Liver (tissue), 9 donors: ENCODE measurements around the gene TRMT10B. TPM values are rescaled to one million over a fixed set of nuclear protein-coding genes. Genes with fewer than 3 reads are reported as not detected.

Experiments
- DNase-seq: peaks from one replicate; pipeline ENCODE4 v3.0.0-alpha.2; 2017; ENCODE audit warnings: low spot score
- H3K27ac ChIP-seq, 2 donors: one replicate each; pipeline ENCODE4 v1.7.0; 2013; ENCODE audit warnings: inconsistent platforms in 2 of 2, low read length in 2 of 2, control low read depth in 1 of 2, low read depth in 1 of 2, mild to moderate bottlenecking in 1 of 2
- H3K27me3 ChIP-seq, 4 donors: one replicate each; pipeline versions ENCODE4 v1.6.1 to v1.7.0; 2013; ENCODE audit warnings: low read length in 3 of 4, inconsistent platforms in 1 of 4, mild to moderate bottlenecking in 1 of 4, moderate library complexity in 1 of 4; ENCODE audit not compliant: control insufficient read depth in 4 of 4, insufficient read depth in 4 of 4
- H3K36me3 ChIP-seq, 4 donors: one replicate each; pipeline versions ENCODE4 v1.6.1 to v1.7.0; 2013; ENCODE audit warnings: low read length in 3 of 4, mild to moderate bottlenecking in 3 of 4, low read depth in 1 of 4, moderate library complexity in 1 of 4; ENCODE audit not compliant: control insufficient read depth in 4 of 4, insufficient read depth in 3 of 4
- H3K4me1 ChIP-seq, 4 donors: one replicate each; pipeline versions ENCODE4 v1.6.1 to v1.7.0; 2013; ENCODE audit warnings: low read length in 3 of 4, mild to moderate bottlenecking in 3 of 4, moderate library complexity in 1 of 4; ENCODE audit not compliant: control insufficient read depth in 4 of 4, insufficient read depth in 4 of 4
- H3K4me3 ChIP-seq, 3 donors: one replicate each; pipeline versions ENCODE4 v1.6.1 to v1.7.0; 2013; ENCODE audit warnings: low read length in 3 of 3, control low read depth in 1 of 3, low read depth in 1 of 3, mild to moderate bottlenecking in 1 of 3
- H3K9ac ChIP-seq, 2 donors: one replicate each; pipeline ENCODE4 v1.7.0; 2013; ENCODE audit warnings: low read length in 2 of 2, mild to moderate bottlenecking in 2 of 2, moderate library complexity in 2 of 2, control low read depth in 1 of 2, low read depth in 1 of 2
- H3K9me3 ChIP-seq, 4 donors: one replicate each; pipeline versions ENCODE4 v1.6.1 to v1.7.0; 2013; ENCODE audit warnings: low read length in 3 of 4; ENCODE audit not compliant: control insufficient read depth in 4 of 4
- EGR1 ChIP-seq, 2 donors: IDR thresholded peaks; 2 replicates each; pipeline ENCODE4 v1.6.1; 2016 to 2018; ENCODE audit warnings: antibody characterized with exemption in 2 of 2, low read depth in 2 of 2
- FOXA1 ChIP-seq: IDR thresholded peaks from 2 replicates; pipeline ENCODE4 v1.6.1; 2016; ENCODE audit warnings: antibody characterized with exemption
- FOXA2 ChIP-seq: IDR thresholded peaks from 2 replicates; pipeline ENCODE4 v1.6.1; 2016; ENCODE audit warnings: antibody characterized with exemption
- GABPA ChIP-seq, 2 donors: IDR thresholded peaks in 1 of 2; conservative IDR thresholded peaks in 1 of 2; 2 replicates each; pipeline ENCODE4 v1.6.1; 2016; ENCODE audit warnings: antibody characterized with exemption in 2 of 2, mild to moderate bottlenecking in 1 of 2, moderate library complexity in 1 of 2
- HNF4A ChIP-seq, 2 donors: conservative IDR thresholded peaks; 2 replicates each; pipeline ENCODE4 v1.6.1; 2016; ENCODE audit warnings: antibody characterized with exemption in 2 of 2, mild to moderate bottlenecking in 2 of 2
- HNF4G ChIP-seq: IDR thresholded peaks from 2 replicates; pipeline ENCODE4 v1.6.1; 2016; ENCODE audit warnings: antibody characterized with exemption
- MAX ChIP-seq: IDR thresholded peaks from 2 replicates; pipeline ENCODE4 v1.6.1; 2016; ENCODE audit warnings: antibody characterized with exemption
- NR2F2 ChIP-seq: IDR thresholded peaks from 2 replicates; pipeline ENCODE4 v1.6.1; 2016; ENCODE audit warnings: antibody characterized with exemption
- RAD21 ChIP-seq, 2 donors: IDR thresholded peaks; 2 replicates each; pipeline ENCODE4 v1.6.1; 2016; ENCODE audit warnings: antibody characterized with exemption in 2 of 2, mild to moderate bottlenecking in 2 of 2
- REST ChIP-seq: IDR thresholded peaks from 2 replicates; pipeline ENCODE4 v1.6.1; 2016; ENCODE audit warnings: antibody characterized with exemption, mild to moderate bottlenecking
- RXRA ChIP-seq, 2 donors: IDR thresholded peaks; 2 replicates each; pipeline ENCODE4 v1.6.1; 2017 to 2018; ENCODE audit warnings: antibody characterized with exemption in 2 of 2, mild to moderate bottlenecking in 1 of 2
- SP1 ChIP-seq: IDR thresholded peaks from 2 replicates; pipeline ENCODE4 v1.6.1; 2018; ENCODE audit warnings: antibody characterized with exemption, mild to moderate bottlenecking
- TAF1 ChIP-seq: conservative IDR thresholded peaks from 2 replicates; pipeline ENCODE4 v1.6.1; 2016; ENCODE audit warnings: antibody characterized with exemption, mild to moderate bottlenecking
- WGBS: extraction: QIAGEN DNeasy Blood & Tissue Kit; methylation state at CpG from one replicate; pipeline ENCODE4 v1.1.7; 2013; 5-methylcytosine and 5-hydroxymethylcytosine counted together
- polyA plus RNA-seq, 2 donors: library from polyadenylated mRNA; stranded (reverse) in 1 of 2; unstranded in 1 of 2; fragments of 200-250 nt in 1 of 2; fragments of >200 nt in 1 of 2; fragmentation: Nextera tagmentation in 1 of 2; extraction: Ambion mirVana in 1 of 2; gene quantifications; one replicate each; pipeline versions ENCODE4 v1.2.1 to v1.2.3, GENCODE V29; 2013 to 2015
- total RNA-seq, 2 donors: library from RNA; depleted of rRNA; stranded (reverse); fragments of >200 nt; gene quantifications; one replicate each; pipeline ENCODE4 v1.2.3, GENCODE V29; 2014
- TF ChIP-seq, protein P1 (sequence below): IDR thresholded peaks from 2 replicates; pipeline ENCODE4 v1.6.1; 2016; ENCODE audit warnings: antibody characterized with exemption
- TF ChIP-seq, protein P2 (sequence below): IDR thresholded peaks from 2 replicates; pipeline ENCODE4 v1.6.1; 2016; ENCODE audit warnings: antibody characterized with exemption
- TF ChIP-seq, protein P3 (sequence below): fragments of 150-350 bp; IDR thresholded peaks from 2 replicates; pipeline ENCODE4 v1.5.1; 2017; ENCODE audit warnings: improper control_type of control experiment, low read depth, low read length; ENCODE audit not compliant: missing input control
- donor health status: healthy.
- donor health status: healthy.
- donor health status: healthy.
- donor health status: healthy.
- donor health status: healthy.

TRMT10B gene
- total and polyA plus RNA-seq, 4 donors, result 1.9 to 3.9 (median 2.1) TPM

DNA sequence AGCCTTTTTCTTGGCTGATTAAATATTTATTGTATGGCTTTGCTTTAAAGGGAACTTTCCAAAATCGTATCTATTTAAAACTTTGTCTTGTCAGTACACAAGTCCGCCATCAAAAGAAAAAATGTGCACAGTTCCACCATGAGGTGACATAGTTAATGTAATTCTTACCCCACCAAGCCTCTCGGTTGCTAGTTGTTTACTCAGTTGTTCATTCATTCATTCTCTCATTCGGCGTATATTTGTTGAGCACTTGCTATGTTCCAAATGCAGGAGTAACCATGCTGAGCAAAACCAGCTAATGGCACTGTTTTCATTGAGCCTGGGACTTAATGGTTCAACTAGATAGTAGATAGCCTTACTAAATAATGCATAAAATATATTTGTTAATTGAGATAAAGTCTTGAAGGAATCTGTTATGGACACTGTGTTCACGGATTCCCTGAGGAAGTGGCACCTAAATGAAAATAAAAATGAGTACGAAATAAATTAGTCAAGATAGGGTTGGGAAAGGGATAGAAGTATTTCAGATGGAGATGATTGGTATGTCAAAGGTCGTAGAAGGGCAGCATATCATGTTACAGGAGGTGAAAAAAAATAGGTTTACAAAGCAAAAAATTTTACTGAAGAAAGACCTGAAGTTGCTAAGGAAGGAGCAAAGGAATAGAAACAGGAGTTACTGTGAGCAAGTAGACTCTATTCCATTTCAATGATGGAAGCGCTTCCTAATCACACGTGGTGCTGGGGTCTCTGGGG is 48.5 kb downstream of the TRMT10B start:
- 56% methylated on average over 10 of the region's 10 CpGs for WGBS
- no peaks in the 10 kb centered on the region for H3K9me3 ChIP-seq
- no peaks in the 10 kb centered on the region for H3K36me3 ChIP-seq
- H3K27ac ChIP-seq, result peak overlapping the region in 1 of 2 donors; percentile 89
- H3K4me3 ChIP-seq, result peak overlapping the region; percentile 71 to 99 (median 81)
- no peak for DNase-seq
- TF ChIP-seq MAX (no peak), SP1 (no peak), HNF4A (conservative IDR thresholded peaks at IDR 0.05) (no peak), HNF4G (no peak), NR2F2 (no peak), EGR1 (IDR thresholded peaks at IDR 0.05; ENCODE audit: low read depth in 2 of 2) (no peak), GABPA (IDR thresholded peaks at IDR 0.05 in 1 of 2, conservative IDR thresholded peaks at IDR 0.05 in 1 of 2) (no peak), TAF1 (no peak), REST (no peak), FOXA2 (no peak), FOXA1 (no peak), RXRA (IDR thresholded peaks at IDR 0.05) (no peak), RAD21 (IDR thresholded peaks at IDR 0.05) (no peak)
- TF ChIP-seq, protein P1, sequence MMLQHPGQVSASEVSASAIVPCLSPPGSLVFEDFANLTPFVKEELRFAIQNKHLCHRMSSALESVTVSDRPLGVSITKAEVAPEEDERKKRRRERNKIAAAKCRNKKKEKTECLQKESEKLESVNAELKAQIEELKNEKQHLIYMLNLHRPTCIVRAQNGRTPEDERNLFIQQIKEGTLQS, result no peak
- TF ChIP-seq, protein P2, sequence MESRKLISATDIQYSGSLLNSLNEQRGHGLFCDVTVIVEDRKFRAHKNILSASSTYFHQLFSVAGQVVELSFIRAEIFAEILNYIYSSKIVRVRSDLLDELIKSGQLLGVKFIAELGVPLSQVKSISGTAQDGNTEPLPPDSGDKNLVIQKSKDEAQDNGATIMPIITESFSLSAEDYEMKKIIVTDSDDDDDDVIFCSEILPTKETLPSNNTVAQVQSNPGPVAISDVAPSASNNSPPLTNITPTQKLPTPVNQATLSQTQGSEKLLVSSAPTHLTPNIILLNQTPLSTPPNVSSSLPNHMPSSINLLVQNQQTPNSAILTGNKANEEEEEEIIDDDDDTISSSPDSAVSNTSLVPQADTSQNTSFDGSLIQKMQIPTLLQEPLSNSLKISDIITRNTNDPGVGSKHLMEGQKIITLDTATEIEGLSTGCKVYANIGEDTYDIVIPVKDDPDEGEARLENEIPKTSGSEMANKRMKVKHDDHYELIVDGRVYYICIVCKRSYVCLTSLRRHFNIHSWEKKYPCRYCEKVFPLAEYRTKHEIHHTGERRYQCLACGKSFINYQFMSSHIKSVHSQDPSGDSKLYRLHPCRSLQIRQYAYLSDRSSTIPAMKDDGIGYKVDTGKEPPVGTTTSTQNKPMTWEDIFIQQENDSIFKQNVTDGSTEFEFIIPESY, result no peak
- TF ChIP-seq, protein P3, sequence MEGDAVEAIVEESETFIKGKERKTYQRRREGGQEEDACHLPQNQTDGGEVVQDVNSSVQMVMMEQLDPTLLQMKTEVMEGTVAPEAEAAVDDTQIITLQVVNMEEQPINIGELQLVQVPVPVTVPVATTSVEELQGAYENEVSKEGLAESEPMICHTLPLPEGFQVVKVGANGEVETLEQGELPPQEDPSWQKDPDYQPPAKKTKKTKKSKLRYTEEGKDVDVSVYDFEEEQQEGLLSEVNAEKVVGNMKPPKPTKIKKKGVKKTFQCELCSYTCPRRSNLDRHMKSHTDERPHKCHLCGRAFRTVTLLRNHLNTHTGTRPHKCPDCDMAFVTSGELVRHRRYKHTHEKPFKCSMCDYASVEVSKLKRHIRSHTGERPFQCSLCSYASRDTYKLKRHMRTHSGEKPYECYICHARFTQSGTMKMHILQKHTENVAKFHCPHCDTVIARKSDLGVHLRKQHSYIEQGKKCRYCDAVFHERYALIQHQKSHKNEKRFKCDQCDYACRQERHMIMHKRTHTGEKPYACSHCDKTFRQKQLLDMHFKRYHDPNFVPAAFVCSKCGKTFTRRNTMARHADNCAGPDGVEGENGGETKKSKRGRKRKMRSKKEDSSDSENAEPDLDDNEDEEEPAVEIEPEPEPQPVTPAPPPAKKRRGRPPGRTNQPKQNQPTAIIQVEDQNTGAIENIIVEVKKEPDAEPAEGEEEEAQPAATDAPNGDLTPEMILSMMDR, result no peak
- H3K9ac ChIP-seq, result peak overlapping the region; percentile 33 to 94
- peaks cover 2 to 24% (median 20%) of the 10 kb centered on the region in 4 donors for H3K4me1 ChIP-seq
- H3K27me3 ChIP-seq, result no peaks in the 10 kb centered on the region
